GF-D8 (cell line): ENCODE data around the gene TAS2R10.
"Not testable (repeated sequence)": the region's sequence is repeated elsewhere in the genome, so short reads cannot be mapped to it uniquely, and the experiment has no call there.

ENCODE experiments used
- DNase-seq: peaks from one replicate; lab custom pipeline; 2025; lab: John Stamatoyannopoulos, UW

Gene TAS2R10

GRCh38 chr12:10826258-10826657 lies at the start of gene TAS2R10:
Gene TAS2R10, minus strand, starts transcription at chr12:10826358. Its CDS starts 89 bp downstream, at chr12:10826269.
- DNase-seq, result no peak

- DNase-seq, result no peak
These were observed 47.2 kb upstream of the TAS2R10 start for GRCh38 chr12:10873378-10873777.

GRCh38 chr12:10867381-10867780 lies 41.2 kb upstream of the TAS2R10 start:
- no peak for DNase-seq

GRCh38 chr12:10863512-10864218 lies 37.5 kb upstream of the TAS2R10 start:
- DNase-seq, result no peak

- DNase-seq, result no peak
These were observed 35.2 kb upstream of the TAS2R10 start for GRCh38 chr12:10861366-10861765.

GRCh38 chr12:10855807-10856206 lies 29.6 kb upstream of the TAS2R10 start:
- no peak for DNase-seq

GRCh38 chr12:10853776-10854175 lies 27.6 kb upstream of the TAS2R10 start:
- DNase-seq, result no peak

GRCh38 chr12:10851243-10851858 lies 25.2 kb upstream of the TAS2R10 start:
- no peak for DNase-seq

GRCh38 chr12:10849425-10849878 lies 23.3 kb upstream of the TAS2R10 start, which contains the start of gene PRR4:
Gene PRR4, minus strand, starts transcription at chr12:10849475. Its CDS starts 38 bp downstream, at chr12:10849437.
- no peak for DNase-seq

GRCh38 chr12:10847744-10848143 lies 21.6 kb upstream of the TAS2R10 start:
- DNase-seq, result no peak

- DNase-seq, result no peak
These were observed 16.7 kb upstream of the TAS2R10 start for GRCh38 chr12:10842862-10843261.

- no peak for DNase-seq
These were observed 12.3 kb upstream of the TAS2R10 start for GRCh38 chr12:10838461-10838860.

GRCh38 chr12:10829994-10830393 lies 3.8 kb upstream of the TAS2R10 start:
- no peak for DNase-seq

- no peak for DNase-seq
These were observed 1.2 kb downstream of the TAS2R10 start for GRCh38 chr12:10824957-10825356.

GRCh38 chr12:10811883-10812536 lies 14.1 kb downstream of the TAS2R10 start:
- no peak for DNase-seq

- no peak for DNase-seq
These were observed 16.1 kb downstream of the TAS2R10 start, which contains the start of gene TAS2R9 for GRCh38 chr12:10810068-10810467. Gene TAS2R9, minus strand, starts transcription at chr12:10810168. Its CDS starts 93 bp downstream, at chr12:10810075.

- DNase-seq, result no peak
These were observed 19.0 kb downstream of the TAS2R10 start, which contains the start of gene TAS2R8 for GRCh38 chr12:10807186-10807585. Gene TAS2R8, minus strand, starts transcription at chr12:10807286. Its CDS starts 306 bp downstream, at chr12:10806980.

GRCh38 chr12:10802587-10802986 lies 23.6 kb downstream of the TAS2R10 start, which contains the start of gene TAS2R7:
Gene TAS2R7, minus strand, starts transcription at chr12:10802627. Its CDS starts 57 bp downstream, at chr12:10802570.
- no peak for DNase-seq

- DNase-seq, result no peak
These were observed 24.4 kb downstream of the TAS2R10 start for GRCh38 chr12:10801741-10802140.

GRCh38 chr12:10794222-10794621 lies 31.9 kb downstream of the TAS2R10 start:
- no peak for DNase-seq

- not testable (repeated sequence) for DNase-seq
These were observed 34.4 kb downstream of the TAS2R10 start for GRCh38 chr12:10791769-10792168.

GRCh38 chr12:10783252-10783651 lies 42.9 kb downstream of the TAS2R10 start:
- DNase-seq, result no peak

- no peak for DNase-seq
These were observed 47.1 kb downstream of the TAS2R10 start for GRCh38 chr12:10779103-10779502.
